Right lobe of liver (tissue), 6 donors: ENCODE measurements around the gene ETS2. TPM values are rescaled to one million over a fixed set of nuclear protein-coding genes. Genes with fewer than 3 reads are reported as not detected.

Experiments
- ATAC-seq, 4 donors: fragments of 200-7000 bp; cut with Tn5 transposase; one replicate each; pipeline ENCODE4 v1.9.1; 2020; ENCODE audit warnings: mild to moderate bottlenecking in 4 of 4, moderate library complexity in 4 of 4
- DNase-seq, 3 donors: peaks; one replicate each; pipeline ENCODE4 v3.0.0-alpha.2; 2020
- H3K27ac ChIP-seq, 3 donors: fragments of 200-600 bp; one replicate each; pipeline ENCODE4 v1.8.0; 2022
- H3K27me3 ChIP-seq, 2 donors: fragments of 200-600 bp; one replicate each; pipeline ENCODE4 v1.8.0; 2022
- H3K36me3 ChIP-seq, 4 donors: fragments of 200-600 bp; sonication (generic) in 1 of 4; one replicate each; pipeline versions ENCODE4 v1.5.1 to v1.8.0; 2017 to 2022; ENCODE audit warnings: control low read depth in 1 of 4
- H3K4me1 ChIP-seq, 4 donors: fragments of 200-600 bp; sonication (generic) in 1 of 4; one replicate each; pipeline versions ENCODE4 v1.5.1 to v1.8.0; 2017 to 2022; ENCODE audit warnings: control low read depth in 1 of 4
- H3K4me3 ChIP-seq, 3 donors: fragments of 200-600 bp; one replicate each; pipeline ENCODE4 v1.8.0; 2022
- H3K9me3 ChIP-seq, 4 donors: fragments of 200-600 bp; sonication (generic) in 1 of 4; one replicate each; pipeline versions ENCODE4 v1.5.1 to v1.8.0; 2017 to 2022; ENCODE audit warnings: control low read depth in 1 of 4
- CTCF ChIP-seq, 4 donors: fragments of 200-600 bp in 3 of 4; fragments of 450-650 bp in 1 of 4; IDR thresholded peaks; one replicate each; pipeline versions ENCODE4 v1.5.1 to v1.8.0; 2016 to 2022; ENCODE audit warnings: antibody characterized with exemption in 4 of 4, mild to moderate bottlenecking in 2 of 4
- POLR2A ChIP-seq: fragments of 450-650 bp; IDR thresholded peaks from one replicate; pipeline ENCODE4 v1.6.1; 2017; ENCODE audit warnings: antibody characterized with exemption, mild to moderate bottlenecking
- WGBS: methylation state at CpG from one replicate; pipeline ENCODE4 v1.1.6; 2018; ENCODE audit warnings: low coverage, low lambda C conversion rate; ENCODE audit not compliant: insufficient coverage; ENCODE audit errors: missing lambda C conversion rate; 5-methylcytosine and 5-hydroxymethylcytosine counted together
- intact Hi-C, 2 donors: fragments of 100-400 bp; cut with DNase I; formaldehyde crosslinking; loops; one replicate each; pipeline versions ENCODE4 v1.11.2 to v1.14.1; 2022
- total RNA-seq, 6 experiments: library from RNA; depleted of rRNA in 2 of 6; stranded (reverse); fragments of >200 nt in 2 of 6; fragmentation: NEBNext Ultra II Directional in 3 of 6; extraction: Animal tissue kit (Norgen Biotek cat#: 25700) in 3 of 6; gene quantifications; one replicate each; pipeline versions ENCODE4 v1.1.0 to v1.2.4, GENCODE V29; 2016 to 2023
- donor health status: DM: no; HTN: yes; CAD: no.
- donor health status: DM: no; HTN: no; CAD: no.
- donor health status: DM: no; HTN: no; CAD: no.
- donor health status: DM: no; HTN: yes; CAD: no.
- donor health status: DM: no; HTN: yes; CAD: no.

The ETS2 gene
- total RNA-seq, 6 experiments from 2014 or later, result 38.3 to 252 (median 129) TPM

- H3K4me3 ChIP-seq, result no peak overlapping the region
- H3K27ac ChIP-seq, result no peak overlapping the region
- intact Hi-C loops, result no loop called here
- 79% methylated on average over 5 of the region's 9 CpGs for WGBS
- no peaks in the 10 kb centered on the region for H3K9me3 ChIP-seq
- peaks cover 0 to 8% (median 0%) of the 10 kb centered on the region in 4 donors for H3K4me1 ChIP-seq
- peak in 1 of 4 donors; percentile 20 for ATAC-seq
- no peaks in the 10 kb centered on the region for H3K36me3 ChIP-seq
- TF ChIP-seq CTCF (IDR thresholded peaks at IDR 0.05) (no peak), POLR2A (no peak)
- DNase-seq, result no peak
- no peaks in the 10 kb centered on the region for H3K27me3 ChIP-seq
Measured at GRCh38 chr21:38839328-38840286, 33.9 kb downstream of the ETS2 start.

DNA sequence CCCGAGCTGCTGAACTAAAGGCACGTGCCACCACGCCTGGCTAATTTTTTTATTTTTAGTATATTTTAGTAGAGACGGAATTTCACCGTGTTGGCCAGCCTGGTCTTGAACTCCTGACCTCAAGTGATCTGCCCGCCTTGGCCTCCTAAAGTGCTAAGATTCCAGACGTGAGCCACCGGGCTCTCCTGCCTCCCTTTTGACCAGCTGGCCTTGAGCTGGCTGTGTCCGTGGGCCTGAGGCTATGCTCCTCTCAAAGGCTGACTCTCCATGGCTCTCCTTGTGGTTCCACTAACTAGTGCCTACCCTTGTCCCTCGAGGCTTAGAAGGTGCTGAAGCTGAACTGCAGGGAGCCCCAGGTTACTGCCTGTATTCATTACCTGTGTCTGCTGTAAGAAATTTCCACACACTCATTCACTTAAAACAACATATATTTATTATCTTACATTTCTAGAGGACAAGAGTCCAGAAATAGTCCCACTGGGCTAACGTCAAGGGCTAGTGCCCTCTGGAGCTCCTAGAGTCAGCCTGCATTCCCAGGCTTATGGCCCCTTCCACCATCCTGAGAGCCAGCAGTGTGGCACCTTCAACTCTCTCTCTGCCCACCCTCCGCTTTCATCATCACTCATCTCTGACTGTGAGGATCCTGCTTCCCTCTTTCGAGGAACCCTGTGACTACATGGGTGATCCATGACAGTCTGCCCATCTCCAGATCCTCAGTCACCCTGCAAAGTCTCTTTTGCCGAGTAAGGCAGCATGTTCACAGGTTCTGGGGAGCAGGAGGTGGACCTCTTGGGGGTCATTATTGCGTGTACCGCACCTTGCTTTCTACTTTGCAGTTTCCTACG is 34.9 kb downstream of the ETS2 start:
- intact Hi-C loops, result no loop called here
- H3K27me3 ChIP-seq, result no peaks in the 10 kb centered on the region
- no peaks in the 10 kb centered on the region for H3K9me3 ChIP-seq
- ATAC-seq, result no peak
- TF ChIP-seq POLR2A (no peak), CTCF (IDR thresholded peaks at IDR 0.05) (no peak)
- no peak overlapping the region for H3K27ac ChIP-seq
- no peaks in the 10 kb centered on the region for H3K4me1 ChIP-seq
- WGBS, result 87% methylated on average over 11 of the region's 17 CpGs
- H3K4me3 ChIP-seq, result no peak overlapping the region
- DNase-seq, result no peak
- H3K36me3 ChIP-seq, result no peaks in the 10 kb centered on the region

DNA sequence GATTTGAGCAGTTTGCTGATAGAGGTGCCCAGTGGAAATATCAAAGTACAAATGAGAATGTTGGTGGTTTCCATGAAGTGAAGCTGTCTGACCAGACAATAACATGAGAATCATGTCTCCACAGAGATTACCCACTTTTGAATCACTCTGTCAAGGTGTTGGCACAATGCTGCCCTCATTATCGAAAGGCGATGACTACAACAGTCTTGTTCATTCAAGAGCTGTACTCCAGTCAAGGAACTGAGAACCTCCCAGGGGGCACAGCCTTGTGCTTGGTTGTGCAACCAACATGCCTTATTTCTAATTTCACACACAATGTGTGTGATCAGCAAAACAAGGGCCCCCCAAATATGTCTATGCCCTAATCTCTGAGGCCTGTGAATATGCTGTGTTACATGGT is 35.7 kb downstream of the ETS2 start:
- intact Hi-C loops, result no loop called here

More for the DNA sequence above, 35.7 kb downstream of the ETS2 start:
- DNase-seq, result no peak
- no peak for TF ChIP-seq POLR2A
- TF ChIP-seq CTCF (IDR thresholded peaks at IDR 0.05), result no peak
- Histone ChIP-seq H3K27me3 (no peaks in the 10 kb centered on the region), H3K4me3 (no peak overlapping the region), H3K9me3 (no peaks in the 10 kb centered on the region), H3K36me3 (no peaks in the 10 kb centered on the region), H3K27ac (no peak overlapping the region), H3K4me1 (peaks cover 0 to under 1% (median 0%) of the 10 kb centered on the region in 4 donors)
- no CpG with 5 or more reads among the region's 2 CpGs for WGBS
- ATAC-seq, result no peak
